22Rv1 (cell line): ENCODE measurements around the gene PORCN.

ENCODE experiments used
- H3K27ac ChIP-seq: fragments of 450-650 bp; 2 replicates; pipeline ENCODE4 v1.5.1; 2017
- ZFX ChIP-seq: fragments of 450-650 bp; IDR thresholded peaks from 2 replicates; pipeline ENCODE4 v1.6.1; 2017; ENCODE audit warnings: antibody characterized with exemption, borderline replicate concordance
- TF ChIP-seq, protein P1 (sequence below): fragments of 450-650 bp; IDR thresholded peaks from 2 replicates; pipeline ENCODE4 v1.5.1; 2017; ENCODE audit warnings: mild to moderate bottlenecking

The PORCN gene

GRCh38 chrX:48569958-48570357 lies 61.2 kb downstream of the PORCN start:
- H3K27ac ChIP-seq, result no peak overlapping the region
- TF ChIP-seq ZFX, result no peak
- TF ChIP-seq, protein P1, sequence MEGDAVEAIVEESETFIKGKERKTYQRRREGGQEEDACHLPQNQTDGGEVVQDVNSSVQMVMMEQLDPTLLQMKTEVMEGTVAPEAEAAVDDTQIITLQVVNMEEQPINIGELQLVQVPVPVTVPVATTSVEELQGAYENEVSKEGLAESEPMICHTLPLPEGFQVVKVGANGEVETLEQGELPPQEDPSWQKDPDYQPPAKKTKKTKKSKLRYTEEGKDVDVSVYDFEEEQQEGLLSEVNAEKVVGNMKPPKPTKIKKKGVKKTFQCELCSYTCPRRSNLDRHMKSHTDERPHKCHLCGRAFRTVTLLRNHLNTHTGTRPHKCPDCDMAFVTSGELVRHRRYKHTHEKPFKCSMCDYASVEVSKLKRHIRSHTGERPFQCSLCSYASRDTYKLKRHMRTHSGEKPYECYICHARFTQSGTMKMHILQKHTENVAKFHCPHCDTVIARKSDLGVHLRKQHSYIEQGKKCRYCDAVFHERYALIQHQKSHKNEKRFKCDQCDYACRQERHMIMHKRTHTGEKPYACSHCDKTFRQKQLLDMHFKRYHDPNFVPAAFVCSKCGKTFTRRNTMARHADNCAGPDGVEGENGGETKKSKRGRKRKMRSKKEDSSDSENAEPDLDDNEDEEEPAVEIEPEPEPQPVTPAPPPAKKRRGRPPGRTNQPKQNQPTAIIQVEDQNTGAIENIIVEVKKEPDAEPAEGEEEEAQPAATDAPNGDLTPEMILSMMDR, result no peak
